ENCODE measurements around the gene NECTIN1. TPM values are rescaled to one million over a fixed set of nuclear protein-coding genes. Genes with fewer than 3 reads are reported as not detected.

The NECTIN1 gene
- total RNA-seq, 1 experiment from 2014 or later = 61.7 TPM

GRCh38 chr11:119759747-119760412 lies 30.9 kb upstream of the NECTIN1 start:
- no peaks in the 10 kb centered on the region for H3K27me3 ChIP-seq
- DNase-seq = no peak
- H3K27ac ChIP-seq = no peak overlapping the region
- H3K4me3 ChIP-seq = no peak overlapping the region
- H3K4me1 ChIP-seq = peaks cover 3% of the 10 kb centered on the region
- no peaks in the 10 kb centered on the region for H3K36me3 ChIP-seq
- H3K9me3 ChIP-seq (replicated peaks) = no peaks in the 10 kb centered on the region

- H3K27me3 ChIP-seq = no peaks in the 10 kb centered on the region
- H3K9me3 ChIP-seq (replicated peaks) = no peaks in the 10 kb centered on the region
- no peak overlapping the region for H3K4me3 ChIP-seq
- H3K36me3 ChIP-seq = no peaks in the 10 kb centered on the region
- DNase-seq = peak; percentile 55 to 61
- peaks cover 3% of the 10 kb centered on the region for H3K4me1 ChIP-seq
- no peak overlapping the region for H3K27ac ChIP-seq
Observed at GRCh38 chr11:119759324-119759723, 30.3 kb upstream of the NECTIN1 start.

GRCh38 chr11:119758291-119758690 lies 29.3 kb upstream of the NECTIN1 start:
- Histone ChIP-seq H3K27ac (no peak overlapping the region), H3K36me3 (no peaks in the 10 kb centered on the region), H3K4me3 (no peak overlapping the region), H3K4me1 (peaks cover 4% of the 10 kb centered on the region), H3K9me3 (replicated peaks) (no peaks in the 10 kb centered on the region), H3K27me3 (no peaks in the 10 kb centered on the region)
- DNase-seq = no peak

GRCh38 chr11:119757378-119757777 lies 28.4 kb upstream of the NECTIN1 start:
- Histone ChIP-seq H3K27ac (no peak overlapping the region), H3K9me3 (replicated peaks) (no peaks in the 10 kb centered on the region), H3K4me3 (no peak overlapping the region), H3K36me3 (no peaks in the 10 kb centered on the region), H3K27me3 (no peaks in the 10 kb centered on the region), H3K4me1 (peaks cover 11% of the 10 kb centered on the region)
- no peak for DNase-seq

GRCh38 chr11:119756169-119756865 lies 27.3 kb upstream of the NECTIN1 start:
- H3K27me3 ChIP-seq = no peaks in the 10 kb centered on the region
- peaks cover 11% of the 10 kb centered on the region for H3K4me1 ChIP-seq
- no peak for DNase-seq
- H3K9me3 ChIP-seq (replicated peaks) = no peaks in the 10 kb centered on the region
- no peak overlapping the region for H3K4me3 ChIP-seq
- H3K36me3 ChIP-seq = no peaks in the 10 kb centered on the region
- no peak overlapping the region for H3K27ac ChIP-seq

- Histone ChIP-seq H3K4me1 (peaks cover 11% of the 10 kb centered on the region), H3K27me3 (no peaks in the 10 kb centered on the region), H3K36me3 (no peaks in the 10 kb centered on the region), H3K27ac (no peak overlapping the region), H3K9me3 (replicated peaks) (no peaks in the 10 kb centered on the region), H3K4me3 (no peak overlapping the region)
- no peak for DNase-seq
Observed at GRCh38 chr11:119755356-119756071, 26.5 kb upstream of the NECTIN1 start.

GRCh38 chr11:119754656-119755355 lies 25.8 kb upstream of the NECTIN1 start:
- H3K27me3 ChIP-seq = no peaks in the 10 kb centered on the region
- no peaks in the 10 kb centered on the region for H3K36me3 ChIP-seq
- DNase-seq = no peak
- H3K9me3 ChIP-seq (replicated peaks) = no peaks in the 10 kb centered on the region
- H3K4me3 ChIP-seq = no peak overlapping the region
- peaks cover 11% of the 10 kb centered on the region for H3K4me1 ChIP-seq
- no peak overlapping the region for H3K27ac ChIP-seq

GRCh38 chr11:119754199-119754598 lies 25.2 kb upstream of the NECTIN1 start:
- H3K27ac ChIP-seq = no peak overlapping the region

GRCh38 chr11:119752946-119753345 lies 23.9 kb upstream of the NECTIN1 start:
- no peak overlapping the region for H3K27ac ChIP-seq
- no peaks in the 10 kb centered on the region for H3K36me3 ChIP-seq
- DNase-seq = peak; percentile 42 to 50

More at GRCh38 chr11:119754199-119754598, 25.2 kb upstream of the NECTIN1 start:
- no peaks in the 10 kb centered on the region for H3K9me3 ChIP-seq (replicated peaks)
- no peaks in the 10 kb centered on the region for H3K36me3 ChIP-seq
- no peaks in the 10 kb centered on the region for H3K27me3 ChIP-seq
- peaks cover 8% of the 10 kb centered on the region for H3K4me1 ChIP-seq
- no peak for DNase-seq
- no peak overlapping the region for H3K4me3 ChIP-seq

GRCh38 chr11:119752345-119752871 lies 23.4 kb upstream of the NECTIN1 start:
- H3K27ac ChIP-seq = no peak overlapping the region

More at GRCh38 chr11:119752946-119753345, 23.9 kb upstream of the NECTIN1 start:
- Histone ChIP-seq H3K27me3 (no peaks in the 10 kb centered on the region), H3K4me1 (peaks cover 8% of the 10 kb centered on the region; the same call in 1 of the 2 replicates), H3K4me3 (no peak overlapping the region), H3K9me3 (replicated peaks) (no peaks in the 10 kb centered on the region)

GRCh38 chr11:119750056-119750455 lies 21.1 kb upstream of the NECTIN1 start:
- H3K27ac ChIP-seq = no peak overlapping the region
- H3K9me3 ChIP-seq (replicated peaks) = no peaks in the 10 kb centered on the region
- no peak for DNase-seq
- H3K4me3 ChIP-seq = no peak overlapping the region
- H3K36me3 ChIP-seq = no peaks in the 10 kb centered on the region
- H3K4me1 ChIP-seq = peaks cover 8% of the 10 kb centered on the region; the same call in 1 of the 2 replicates
- no peaks in the 10 kb centered on the region for H3K27me3 ChIP-seq

More at GRCh38 chr11:119752345-119752871, 23.4 kb upstream of the NECTIN1 start:
- H3K9me3 ChIP-seq (replicated peaks) = no peaks in the 10 kb centered on the region
- peaks cover 8% of the 10 kb centered on the region; the same call in 1 of the 2 replicates for H3K4me1 ChIP-seq
- no peak overlapping the region for H3K4me3 ChIP-seq
- DNase-seq = no peak
- H3K27me3 ChIP-seq = no peaks in the 10 kb centered on the region
- no peaks in the 10 kb centered on the region for H3K36me3 ChIP-seq

- no peak for DNase-seq
- Histone ChIP-seq H3K27ac (no peak overlapping the region), H3K36me3 (no peaks in the 10 kb centered on the region), H3K9me3 (replicated peaks) (no peaks in the 10 kb centered on the region), H3K4me3 (no peak overlapping the region), H3K27me3 (no peaks in the 10 kb centered on the region), H3K4me1 (peaks cover 8% of the 10 kb centered on the region; the same call in 1 of the 2 replicates)
Observed at GRCh38 chr11:119749006-119749565, 20.1 kb upstream of the NECTIN1 start.

- no peaks in the 10 kb centered on the region for H3K27me3 ChIP-seq
- DNase-seq = no peak
- H3K36me3 ChIP-seq = no peaks in the 10 kb centered on the region
- no peaks in the 10 kb centered on the region for H3K9me3 ChIP-seq (replicated peaks)
- H3K4me3 ChIP-seq = no peak overlapping the region
- H3K27ac ChIP-seq = no peak overlapping the region
- H3K4me1 ChIP-seq = peaks cover 5% of the 10 kb centered on the region; the same call in 1 of the 2 replicates
Observed at GRCh38 chr11:119747868-119748660, 19.1 kb upstream of the NECTIN1 start.
